22Rv1 (cell line): ENCODE results near the gene DCLRE1C.

Experiments
- H3K27ac ChIP-seq: fragments of 450-650 bp; 2 replicates; pipeline ENCODE4 v1.5.1; 2017
- CTCF ChIP-seq: fragments of 450-650 bp; IDR thresholded peaks from 2 replicates; pipeline ENCODE4 v1.5.1; 2017; ENCODE audit warnings: mild to moderate bottlenecking
- ZFX ChIP-seq: fragments of 450-650 bp; IDR thresholded peaks from 2 replicates; pipeline ENCODE4 v1.6.1; 2017; ENCODE audit warnings: antibody characterized with exemption, borderline replicate concordance

Gene DCLRE1C

GRCh38 chr10:14926722-14927416 is 27.0 kb downstream of the DCLRE1C start:
- TF ChIP-seq CTCF, result no peak
- TF ChIP-seq ZFX, result no peak
- no peak overlapping the region for H3K27ac ChIP-seq

GRCh38 chr10:14926061-14926470 is 27.8 kb downstream of the DCLRE1C start:
- no peak overlapping the region for H3K27ac ChIP-seq
- TF ChIP-seq CTCF, result no peak
- no peak for TF ChIP-seq ZFX

GRCh38 chr10:14925268-14925667 is 28.6 kb downstream of the DCLRE1C start:
- no peak overlapping the region for H3K27ac ChIP-seq
- TF ChIP-seq CTCF (no peak), ZFX (no peak)

- H3K27ac ChIP-seq, result no peak overlapping the region
- TF ChIP-seq ZFX (no peak), CTCF (no peak)
Observed at GRCh38 chr10:14924013-14924412, 29.9 kb downstream of the DCLRE1C start.

- no peak overlapping the region for H3K27ac ChIP-seq
- TF ChIP-seq ZFX, result no peak
- TF ChIP-seq CTCF, result no peak
Observed at GRCh38 chr10:14918964-14919363, 34.9 kb downstream of the DCLRE1C start.

GRCh38 chr10:14917827-14918226 is 36.1 kb downstream of the DCLRE1C start:
- H3K27ac ChIP-seq, result no peak overlapping the region
- TF ChIP-seq ZFX (no peak), CTCF (no peak)

- TF ChIP-seq ZFX (no peak), CTCF (no peak)
Observed at GRCh38 chr10:14916600-14916999, 37.3 kb downstream of the DCLRE1C start.

More at GRCh38 chr10:14916600-14916999, 37.3 kb downstream of the DCLRE1C start:
- H3K27ac ChIP-seq, result no peak overlapping the region
